CD14-positive monocyte (primary cell): ENCODE data around the gene HIF1A. TPM values are rescaled to one million over a fixed set of nuclear protein-coding genes. Genes with fewer than 3 reads are reported as not detected.

Experiments used
- DNase-seq, 3 donors: peaks; one replicate each; pipeline ENCODE4 v3.0.0-alpha.2; 2011 to 2022
- H2AFZ ChIP-seq: 2 replicates; pipeline ENCODE4 v1.6.0; 2012; ENCODE audit warnings: mild to moderate bottlenecking, low read depth, low read length, inconsistent platforms; ENCODE audit not compliant: insufficient read depth, poor library complexity, severe bottlenecking
- H3K27ac ChIP-seq, 2 donors: 1 replicate in 1 of 2; 2 replicates in 1 of 2; pipeline ENCODE4 v1.5.1; 2012 to 2013; ENCODE audit warnings: low read length in 2 of 2, control low read depth in 1 of 2, inconsistent platforms in 1 of 2, low read depth in 1 of 2, mild to moderate bottlenecking in 1 of 2
- H3K27me3 ChIP-seq, 2 donors: one replicate each; pipeline versions ENCODE4 v1.6.0 to v1.6.1; 2011 to 2013; ENCODE audit warnings: low read length in 2 of 2; ENCODE audit not compliant: control insufficient read depth in 2 of 2, insufficient read depth in 2 of 2
- H3K36me3 ChIP-seq, 2 donors: replicated peaks in 1 of 2; 1 replicate in 1 of 2; 2 replicates in 1 of 2; pipeline versions ENCODE4 v1.5.1 to v1.6.1; 2012 to 2013; ENCODE audit warnings: low read length in 2 of 2, control low read depth in 1 of 2, inconsistent platforms in 1 of 2, mild to moderate bottlenecking in 1 of 2; ENCODE audit not compliant: insufficient read depth in 2 of 2, control insufficient read depth in 1 of 2
- H3K4me1 ChIP-seq, 2 donors: 1 replicate in 1 of 2; 2 replicates in 1 of 2; pipeline versions ENCODE4 v1.5.1 to v1.6.1; 2012 to 2013; ENCODE audit warnings: low read length in 2 of 2, control low read depth in 1 of 2, inconsistent platforms in 1 of 2, mild to moderate bottlenecking in 1 of 2, moderate library complexity in 1 of 2; ENCODE audit not compliant: insufficient read depth in 2 of 2, control insufficient read depth in 1 of 2
- H3K4me2 ChIP-seq: replicated peaks from 2 replicates; pipeline ENCODE3; 2012; ENCODE audit warnings: low read length, moderate library complexity, mild to moderate bottlenecking; ENCODE audit not compliant: poor library complexity, severe bottlenecking; ENCODE audit errors: extremely low read depth
- H3K4me3 ChIP-seq, 3 experiments: fragments of 200-600 bp in 1 of 3; sonication (generic) in 1 of 3; replicated peaks in 1 of 3; 1 replicate in 2 of 3; 2 replicates in 1 of 3; pipeline ENCODE4 v1.5.1; 2011 to 2013; ENCODE audit warnings: low read length in 3 of 3, mild to moderate bottlenecking in 3 of 3, control low read depth in 2 of 3, low read depth in 2 of 3, inconsistent platforms in 1 of 3, moderate library complexity in 1 of 3
- H3K79me2 ChIP-seq: 2 replicates; pipeline ENCODE4 v1.6.0; 2012; ENCODE audit warnings: mild to moderate bottlenecking, control low read depth, inconsistent platforms, low read length, moderate library complexity; ENCODE audit not compliant: insufficient read depth
- H3K9ac ChIP-seq: 2 replicates; pipeline ENCODE4 v1.6.0; 2017; ENCODE audit warnings: low read length, mild to moderate bottlenecking; ENCODE audit not compliant: insufficient read depth, poor library complexity, severe bottlenecking
- H3K9me3 ChIP-seq, 2 donors: replicated peaks in 1 of 2; 1 replicate in 1 of 2; 2 replicates in 1 of 2; pipeline versions ENCODE4 v1.5.1 to v1.6.1; 2012 to 2013; ENCODE audit warnings: low read length in 2 of 2, control low read depth in 1 of 2; ENCODE audit not compliant: control insufficient read depth in 1 of 2, insufficient read depth in 1 of 2
- H4K20me1 ChIP-seq: 2 replicates; pipeline ENCODE4 v1.6.0; 2012; ENCODE audit warnings: mild to moderate bottlenecking, low read length, control low read depth, moderate library complexity; ENCODE audit not compliant: insufficient read depth
- H3K27ac Mint-ChIP-seq, 7 donors: one replicate each; pipeline ENCODE4 v1.8.0; 2020; ENCODE audit warnings: mild to moderate bottlenecking in 7 of 7, mixed read lengths in 7 of 7, moderate library complexity in 6 of 7, inconsistent platforms in 2 of 7
- H3K27me3 Mint-ChIP-seq, 3 donors: one replicate each; pipeline ENCODE4 v1.8.0; 2021 to 2022; ENCODE audit warnings: low read depth in 3 of 3, mild to moderate bottlenecking in 3 of 3, mixed read lengths in 3 of 3, moderate library complexity in 3 of 3, inconsistent platforms in 1 of 3
- H3K36me3 Mint-ChIP-seq, 2 donors: one replicate each; pipeline ENCODE4 v1.8.0; 2020; ENCODE audit warnings: mixed read lengths in 2 of 2, inconsistent platforms in 1 of 2, mild to moderate bottlenecking in 1 of 2
- H3K4me1 Mint-ChIP-seq: one replicate; pipeline ENCODE4 v1.8.0; 2020; ENCODE audit warnings: mild to moderate bottlenecking, mixed read lengths
- H3K4me3 Mint-ChIP-seq, 2 donors: one replicate each; pipeline ENCODE4 v1.8.0; 2020; ENCODE audit warnings: mild to moderate bottlenecking in 2 of 2, mixed read lengths in 2 of 2, moderate library complexity in 1 of 2
- H3K9me3 Mint-ChIP-seq, 7 donors: one replicate each; pipeline ENCODE4 v1.8.0; 2020 to 2022; ENCODE audit warnings: mixed read lengths in 7 of 7, mild to moderate bottlenecking in 6 of 7, moderate library complexity in 6 of 7, inconsistent platforms in 2 of 7
- CTCF ChIP-seq: fragments of 200-600 bp; IDR thresholded peaks from one replicate; pipeline ENCODE4 v1.8.0; 2022; ENCODE audit warnings: antibody characterized with exemption, mild to moderate bottlenecking
- WGBS: methylation state at CpG from one replicate; pipeline ENCODE4 v1.1.5; 2013; ENCODE audit warnings: missing lambda C conversion rate; ENCODE audit not compliant: insufficient coverage; 5-methylcytosine and 5-hydroxymethylcytosine counted together
- intact Hi-C, 2 donors: fragments of 100-400 bp; cut with micrococcal nuclease; formaldehyde crosslinking; loops; one replicate each; pipeline versions ENCODE4 v1.15.0 to v1.15.1; 2023
- polyA plus RNA-seq, 3 donors: library from polyadenylated mRNA; depleted of rRNA in 1 of 3; unstranded in 2 of 3; stranded (reverse) in 1 of 3; fragments of 300-500 nt in 2 of 3; fragments of >200 nt in 1 of 3; fragmentation: Illumina TruSeq in 2 of 3; gene quantifications; 1 replicate in 2 of 3; 2 replicates in 1 of 3; pipeline ENCODE4 v1.2.3, GENCODE V29; 2012 to 2021

The HIF1A gene
- polyA plus RNA-seq, 3 donors: 79.0 to 137 (median 137) TPM

- no peak overlapping the region for H3K4me3 ChIP-seq
- no peak for TF ChIP-seq CTCF
- H3K36me3 ChIP-seq: peaks cover 46 to 67% of the 10 kb centered on the region in 2 donors
- intact Hi-C loops: no loop called here
- H2AFZ ChIP-seq: no peak overlapping the region
- no peak overlapping the region for H3K4me2 ChIP-seq
- Mint-ChIP-seq H3K36me3 (peaks cover 49 to 62% of the 10 kb centered on the region in 2 donors), H3K9me3 (no peaks in the 10 kb centered on the region), H3K4me1 (peaks cover 25% of the 10 kb centered on the region), H3K4me3 (no peak overlapping the region), H3K27ac (no peak overlapping the region), H3K27me3 (no peaks in the 10 kb centered on the region)
- peaks cover 22 to 33% of the 10 kb centered on the region in 2 donors for H3K4me1 ChIP-seq
- H3K9me3 ChIP-seq: no peaks in the 10 kb centered on the region
- H3K9ac ChIP-seq: no peak overlapping the region
- H4K20me1 ChIP-seq: peaks cover 21% of the 10 kb centered on the region
- H3K27ac ChIP-seq: no peak overlapping the region
- no peak for DNase-seq
- no peaks in the 10 kb centered on the region for H3K27me3 ChIP-seq
- H3K79me2 ChIP-seq: peaks cover 7% of the 10 kb centered on the region
Observed at GRCh38 chr14:61746881-61747280, 51.6 kb downstream of the HIF1A start.

- Histone ChIP-seq H3K79me2 (peaks cover 7% of the 10 kb centered on the region), H3K36me3 (peaks cover 41 to 62% of the 10 kb centered on the region in 2 donors), H3K4me1 (peaks cover 27 to 38% of the 10 kb centered on the region in 2 donors), H2AFZ (no peak overlapping the region), H3K9me3 (no peaks in the 10 kb centered on the region), H3K27ac (no peak overlapping the region), H3K4me2 (no peak overlapping the region), H4K20me1 (peaks cover 16% of the 10 kb centered on the region), H3K4me3 (no peak overlapping the region), H3K27me3 (no peaks in the 10 kb centered on the region), H3K9ac (no peak overlapping the region)
- Mint-ChIP-seq H3K36me3 (peaks cover 44 to 59% of the 10 kb centered on the region in 2 donors), H3K27me3 (no peaks in the 10 kb centered on the region), H3K4me1 (peaks cover 30% of the 10 kb centered on the region), H3K9me3 (peaks cover 0 to 2% (median 0%) of the 10 kb centered on the region in 7 donors), H3K4me3 (no peak overlapping the region), H3K27ac (no peak overlapping the region)
- no peak for DNase-seq
- WGBS: no CpG with 5 or more reads among the region's 3 CpGs
- TF ChIP-seq CTCF: no peak
- intact Hi-C loops: no loop called here
Observed at GRCh38 chr14:61747342-61747741, 52.0 kb downstream of the HIF1A start.
